DOHH2 (cell line): ENCODE data around the gene IL1A.

Source experiments
- H3F3A ChIP-seq: fragments of 200-600 bp; sonication (generic), shearing (Covaris generic); 2 replicates; pipeline ENCODE4 v1.6.0; 2016; ENCODE audit warnings: antibody characterized with exemption, mild to moderate bottlenecking; ENCODE audit not compliant: control insufficient read depth, insufficient read depth
- H3K27ac ChIP-seq: fragments of 200-600 bp; sonication (generic); 2 replicates; pipeline ENCODE4 v1.5.1; 2014; ENCODE audit warnings: low read depth, mild to moderate bottlenecking, low read length, moderate library complexity
- H3K27me3 ChIP-seq: fragments of 200-600 bp; sonication (generic); 2 replicates; pipeline ENCODE4 v1.6.1; 2014; ENCODE audit warnings: mild to moderate bottlenecking, low read length, mixed read lengths; ENCODE audit not compliant: control insufficient read depth
- H3K36me3 ChIP-seq: fragments of 200-600 bp; sonication (generic); 2 replicates; pipeline ENCODE4 v1.6.1; 2014; ENCODE audit warnings: mild to moderate bottlenecking, low read length, moderate library complexity, mixed read lengths; ENCODE audit not compliant: control insufficient read depth
- H3K4me1 ChIP-seq: fragments of 200-600 bp; sonication (generic); 2 replicates; pipeline ENCODE4 v1.6.1; 2014; ENCODE audit warnings: mild to moderate bottlenecking, low read length, mixed read lengths; ENCODE audit not compliant: control insufficient read depth
- H3K4me2 ChIP-seq: fragments of 200-600 bp; sonication (generic); 2 replicates; pipeline ENCODE4 v1.6.0; 2014; ENCODE audit warnings: mild to moderate bottlenecking, low read length, moderate library complexity
- H3K4me3 ChIP-seq: fragments of 200-600 bp; sonication (generic); 2 replicates; pipeline ENCODE4 v1.5.1; 2014; ENCODE audit warnings: mild to moderate bottlenecking, low read length, mixed read lengths
- H3K79me2 ChIP-seq: fragments of 200-600 bp; sonication (generic); 2 replicates; pipeline ENCODE4 v1.6.1; 2014; ENCODE audit warnings: mild to moderate bottlenecking, low read length, mixed read lengths; ENCODE audit not compliant: control insufficient read depth
- H3K9me2 ChIP-seq: fragments of 200-600 bp; sonication (generic); replicated peaks from 2 replicates; pipeline ENCODE4 v1.6.1; 2014; ENCODE audit warnings: mild to moderate bottlenecking, low read length, mixed read lengths; ENCODE audit not compliant: control insufficient read depth
- H3K9me3 ChIP-seq: fragments of 200-600 bp; sonication (generic); 2 replicates; pipeline ENCODE4 v1.6.1; 2014; ENCODE audit warnings: antibody characterized with exemption, low read length, mixed read lengths; ENCODE audit not compliant: control insufficient read depth, insufficient read depth
- H4K20me1 ChIP-seq: fragments of 200-600 bp; sonication (generic); 2 replicates; pipeline ENCODE4 v1.6.0; 2014; ENCODE audit warnings: low read depth, mild to moderate bottlenecking, antibody characterized with exemption, low read length, moderate library complexity; ENCODE audit not compliant: control insufficient read depth, insufficient read depth
- EZH2phosphoT487 ChIP-seq: fragments of 200-600 bp; sonication (generic); IDR thresholded peaks from 2 replicates; pipeline ENCODE4 v1.6.1; 2017; ENCODE audit warnings: borderline replicate concordance, mild to moderate bottlenecking, antibody characterized with exemption, low read length, moderate library complexity, mixed read lengths
- TF ChIP-seq, protein P1 (sequence below): fragments of 200-600 bp; sonication (generic); IDR thresholded peaks from one replicate; pipeline ENCODE4 v1.5.1; 2014; ENCODE audit warnings: antibody characterized with exemption, mild to moderate bottlenecking, low read depth, low read length; ENCODE audit not compliant: poor library complexity, severe bottlenecking

IL1A gene

GRCh38 chr2:112819081-112819480 lies 34.8 kb upstream of the IL1A start:
- Histone ChIP-seq H3K27me3 (no peaks in the 10 kb centered on the region), H3K36me3 (no peaks in the 10 kb centered on the region), H3F3A (no peaks in the 10 kb centered on the region), H4K20me1 (no peaks in the 10 kb centered on the region), H3K27ac (no peak overlapping the region), H3K79me2 (no peaks in the 10 kb centered on the region), H3K9me2 (no peaks in the 10 kb centered on the region), H3K4me3 (no peak overlapping the region), H3K9me3 (no peaks in the 10 kb centered on the region), H3K4me2 (no peak overlapping the region), H3K4me1 (no peaks in the 10 kb centered on the region)
- no peak for TF ChIP-seq EZH2phosphoT487
- TF ChIP-seq, protein P1, sequence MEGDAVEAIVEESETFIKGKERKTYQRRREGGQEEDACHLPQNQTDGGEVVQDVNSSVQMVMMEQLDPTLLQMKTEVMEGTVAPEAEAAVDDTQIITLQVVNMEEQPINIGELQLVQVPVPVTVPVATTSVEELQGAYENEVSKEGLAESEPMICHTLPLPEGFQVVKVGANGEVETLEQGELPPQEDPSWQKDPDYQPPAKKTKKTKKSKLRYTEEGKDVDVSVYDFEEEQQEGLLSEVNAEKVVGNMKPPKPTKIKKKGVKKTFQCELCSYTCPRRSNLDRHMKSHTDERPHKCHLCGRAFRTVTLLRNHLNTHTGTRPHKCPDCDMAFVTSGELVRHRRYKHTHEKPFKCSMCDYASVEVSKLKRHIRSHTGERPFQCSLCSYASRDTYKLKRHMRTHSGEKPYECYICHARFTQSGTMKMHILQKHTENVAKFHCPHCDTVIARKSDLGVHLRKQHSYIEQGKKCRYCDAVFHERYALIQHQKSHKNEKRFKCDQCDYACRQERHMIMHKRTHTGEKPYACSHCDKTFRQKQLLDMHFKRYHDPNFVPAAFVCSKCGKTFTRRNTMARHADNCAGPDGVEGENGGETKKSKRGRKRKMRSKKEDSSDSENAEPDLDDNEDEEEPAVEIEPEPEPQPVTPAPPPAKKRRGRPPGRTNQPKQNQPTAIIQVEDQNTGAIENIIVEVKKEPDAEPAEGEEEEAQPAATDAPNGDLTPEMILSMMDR = no peak

DNA sequence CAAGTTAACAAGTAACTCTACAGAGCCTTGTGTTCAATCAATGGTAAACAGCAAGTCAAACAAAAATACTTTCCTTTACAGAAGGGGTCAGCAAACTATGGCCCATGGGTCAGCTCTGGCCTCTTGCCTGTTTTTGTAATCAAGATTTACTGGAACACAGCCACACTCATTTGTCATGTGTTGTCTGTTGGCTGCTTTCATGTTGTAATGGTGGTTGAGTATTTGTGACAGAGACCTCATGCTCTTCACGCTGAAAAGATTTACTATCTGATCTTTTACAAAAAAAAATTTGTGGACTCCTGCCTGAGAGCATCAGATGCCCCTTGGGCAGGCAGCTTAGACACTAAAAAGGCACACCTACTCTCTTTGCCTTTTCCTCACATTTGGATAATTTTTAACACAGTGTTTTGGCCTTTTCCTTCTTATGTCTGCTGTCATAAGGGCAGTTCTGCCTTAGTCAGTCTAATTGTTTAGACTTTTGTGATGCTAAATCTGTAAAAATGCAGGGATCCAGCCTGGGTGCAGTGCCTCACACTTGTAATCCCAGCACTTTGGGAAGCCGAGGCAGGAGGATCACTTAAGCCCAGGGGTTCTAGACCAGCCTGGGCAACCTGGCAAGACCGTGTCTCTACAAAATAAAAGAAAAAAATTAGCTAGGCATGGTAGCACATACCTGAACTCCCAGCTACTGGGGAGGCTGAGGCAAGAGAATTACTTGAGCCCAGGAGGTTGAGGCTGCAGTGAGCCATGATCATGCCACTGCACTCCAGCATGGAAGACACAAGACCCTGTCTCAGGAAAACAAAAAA lies 34.0 kb upstream of the IL1A start:
- Histone ChIP-seq H3K4me3 (no peak overlapping the region), H3K4me2 (no peak overlapping the region)

GRCh38 chr2:112817082-112817689 lies 32.9 kb upstream of the IL1A start:
- Histone ChIP-seq H3K27ac (no peak overlapping the region), H3K79me2 (no peaks in the 10 kb centered on the region), H4K20me1 (no peaks in the 10 kb centered on the region), H3K4me3 (no peak overlapping the region), H3K4me2 (no peak overlapping the region), H3K4me1 (no peaks in the 10 kb centered on the region), H3F3A (no peaks in the 10 kb centered on the region), H3K27me3 (peaks cover 2% of the 10 kb centered on the region; the same call in 1 of the 2 replicates), H3K9me2 (no peaks in the 10 kb centered on the region), H3K9me3 (no peaks in the 10 kb centered on the region), H3K36me3 (no peaks in the 10 kb centered on the region)
- TF ChIP-seq EZH2phosphoT487 = no peak
- TF ChIP-seq, protein P1 = no peak

More for the DNA sequence above, 34.0 kb upstream of the IL1A start:
- H3K27ac ChIP-seq = no peak overlapping the region
- no peaks in the 10 kb centered on the region for H3K36me3 ChIP-seq
- no peaks in the 10 kb centered on the region for H4K20me1 ChIP-seq
- no peaks in the 10 kb centered on the region for H3K27me3 ChIP-seq
- no peaks in the 10 kb centered on the region for H3K9me3 ChIP-seq
- H3K79me2 ChIP-seq = no peaks in the 10 kb centered on the region
- H3K4me1 ChIP-seq = no peaks in the 10 kb centered on the region
- no peak for TF ChIP-seq EZH2phosphoT487
- TF ChIP-seq, protein P1 = no peak
- no peaks in the 10 kb centered on the region for H3K9me2 ChIP-seq
- H3F3A ChIP-seq = no peaks in the 10 kb centered on the region
